GM12878 (cell line): ENCODE results near the gene SOBP. TPM values are rescaled to one million over a fixed set of nuclear protein-coding genes. Genes with fewer than 3 reads are reported as not detected.

Experiments used
- ATAC-seq: fragments of 200-7000 bp; cut with Tn5 transposase; 3 replicates; pipeline ENCODE4 v1.9.1; 2020; ENCODE audit warnings: mild to moderate bottlenecking, moderate library complexity
- BruUV-seq: library from RNA; stranded (reverse); fragments of 400-500 nt; replicated peaks from 2 replicates; lab custom pipeline; 2021; lab: Mats Ljungman, UMichigan
- CTCF ChIA-PET: fragments of 300-600 bp; sonication (Branson Sonifier 250); formaldehyde crosslinking; extraction: SDS; loops from one replicate; lab custom pipeline; 2021; ENCODE audit warnings: inconsistent platforms; lab: Yijun Ruan, JAX
- POLR2A ChIA-PET: fragments of 350-600 bp; formaldehyde crosslinking; extraction: SDS; loops from one replicate; lab custom pipeline; 2021; ENCODE audit warnings: inconsistent platforms; lab: Charles Lee
- RAD21 ChIA-PET: fragments of 300-600 bp; sonication (Branson Sonifier 250); formaldehyde crosslinking; loops from one replicate; lab custom pipeline; 2023; ENCODE audit warnings: antibody characterized with exemption; ENCODE audit not compliant: unreplicated experiment; lab: Charles Lee
- SMC1A ChIA-PET: fragments of 300-600 bp; sonication (Branson Sonifier 250); formaldehyde crosslinking; loops from one replicate; lab custom pipeline; 2023; ENCODE audit not compliant: unreplicated experiment, uncharacterized antibody; lab: Charles Lee
- DNase-seq: peaks from one replicate; pipeline ENCODE4 v3.0.0-alpha.2; 2011; ENCODE audit warnings: low read depth, low spot score
- FAIRE-seq: peaks from 3 replicates; lab custom pipeline; 2011; peaks lifted over from hg19 to GRCh38; lab: Jason Lieb, UNC
- H2AFZ ChIP-seq: 2 replicates; pipeline ENCODE4 v1.6.0; 2011; ENCODE audit warnings: low read depth, low read length, control low read depth; ENCODE audit not compliant: control insufficient read depth
- H3K27ac ChIP-seq: 2 replicates; pipeline ENCODE4 v1.5.1; 2011; ENCODE audit warnings: control low read depth; ENCODE audit not compliant: control insufficient read depth, insufficient read depth
- H3K27me3 ChIP-seq, 2 experiments: replicated peaks in 1 of 2; 2 replicates each; pipeline versions ENCODE4 v1.6.0 to v1.6.1; 2011; ENCODE audit warnings: low read length in 1 of 2; ENCODE audit not compliant: control insufficient read depth in 2 of 2, insufficient read depth in 2 of 2
- H3K36me3 ChIP-seq, 2 experiments: 2 replicates each; pipeline ENCODE4 v1.5.1; 2011; ENCODE audit warnings: low read length in 1 of 2; ENCODE audit not compliant: control insufficient read depth in 2 of 2, insufficient read depth in 2 of 2
- H3K4me1 ChIP-seq: 2 replicates; pipeline ENCODE4 v1.6.1; 2011; ENCODE audit warnings: mild to moderate bottlenecking, low read length, moderate library complexity, mixed read lengths; ENCODE audit not compliant: control insufficient read depth, insufficient read depth
- H3K4me2 ChIP-seq: 2 replicates; pipeline ENCODE4 v1.6.0; 2011; ENCODE audit warnings: control low read depth; ENCODE audit not compliant: control insufficient read depth, insufficient read depth
- H3K4me3 ChIP-seq: fragments of 200-600 bp; sonication (generic); 2 replicates; pipeline ENCODE4 v1.5.1; 2016
- H3K79me2 ChIP-seq: 2 replicates; pipeline ENCODE4 v1.6.0; 2011; ENCODE audit warnings: low read length; ENCODE audit not compliant: control insufficient read depth, insufficient read depth
- H3K9ac ChIP-seq: 2 replicates; pipeline ENCODE4 v1.8.0; 2011; ENCODE audit warnings: low read length, control low read depth, mixed read lengths; ENCODE audit not compliant: control insufficient read depth, insufficient read depth
- H3K9me3 ChIP-seq: replicated peaks from 3 replicates; pipeline ENCODE4 v1.5.1; 2011; ENCODE audit warnings: mild to moderate bottlenecking, low read length; ENCODE audit not compliant: control insufficient read depth, insufficient read depth
- H4K20me1 ChIP-seq: 2 replicates; pipeline ENCODE4 v1.6.0; 2011; ENCODE audit not compliant: control insufficient read depth, insufficient read depth
- FOS ChIP-seq: IDR thresholded peaks from 3 replicates; pipeline ENCODE4 v1.6.1; 2011; ENCODE audit warnings: borderline replicate concordance; ENCODE audit not compliant: insufficient read length; ENCODE audit errors: extremely low read depth
- KLF5 ChIP-seq: fragments of 450-650 bp; IDR thresholded peaks from 2 replicates; pipeline ENCODE4 v1.6.1; 2014; ENCODE audit warnings: mild to moderate bottlenecking; ENCODE audit not compliant: partially characterized antibody
- MYC ChIP-seq: IDR thresholded peaks from 2 replicates; pipeline ENCODE4 v1.6.1; 2011; ENCODE audit warnings: mild to moderate bottlenecking, low read length, moderate library complexity, inconsistent platforms; ENCODE audit not compliant: insufficient read depth, insufficient replicate concordance, insufficient read length, severe bottlenecking
- SP1 ChIP-seq: IDR thresholded peaks from one replicate; pipeline ENCODE4 v1.6.1; 2011; ENCODE audit warnings: low read depth, low read length
- TAF1 ChIP-seq: IDR thresholded peaks from 2 replicates; pipeline ENCODE4 v1.6.1; 2011; ENCODE audit warnings: mild to moderate bottlenecking, low read depth, low read length, borderline replicate concordance
- WGBS: methylation state at CpG from one replicate; pipeline ENCODE4 v1.1.6; 2016; ENCODE audit warnings: low lambda C conversion rate; ENCODE audit not compliant: insufficient replicate concordance, insufficient coverage; ENCODE audit errors: missing lambda C conversion rate; 5-methylcytosine and 5-hydroxymethylcytosine counted together
- in situ Hi-C: fragments of 300-500 bp; cut with MboI; formaldehyde crosslinking; loops from 9 replicates; pipeline ENCODE4 v1.14.3; 2018; ENCODE audit warnings: mixed read lengths
- intact Hi-C: fragments of 100-400 bp; cut with micrococcal nuclease; formaldehyde crosslinking; loops from one replicate; pipeline ENCODE4 v1.14.2; 2022; ENCODE audit not compliant: unreplicated experiment
- polyA plus RNA-seq, 11 experiments: library from polyadenylated mRNA; depleted of rRNA in 4 of 11; unstranded in 6 of 11; stranded (reverse) in 5 of 11; fragments of >200 nt; fragmentation: Nextera tagmentation in 4 of 11; fragmentation: Illumina TruSeq in 1 of 11; extraction: Ambion mirVana in 4 of 11; extraction: Trizol in 1 of 11; gene quantifications; 1 replicate in 1 of 11; 2 replicates in 10 of 11; pipeline versions ENCODE4 v1.2.1 to v1.2.3, GENCODE V29; 2011 to 2016; ENCODE audit warnings: inconsistent platforms in 2 of 11, missing spikeins in 2 of 11, low read depth in 1 of 11
- total RNA-seq, 4 experiments: library from RNA; depleted of rRNA in 3 of 4; stranded (reverse); fragments of >200 nt in 3 of 4; fragmentation: Illumina TruSeq in 1 of 4; extraction: Trizol in 1 of 4; gene quantifications; 2 replicates each; pipeline versions ENCODE4 v1.2.1 to v1.2.3, GENCODE V29; 2013 to 2021
- TF ChIP-seq, protein P1 (sequence below): IDR thresholded peaks from 2 replicates; pipeline ENCODE4 v1.6.1; 2012; ENCODE audit warnings: improper control_type of control experiment, low read depth, low read length; ENCODE audit not compliant: insufficient replicate concordance

SOBP gene
- total and polyA plus RNA-seq, 10 of the 15 experiments (the other 5 are each of a cell fraction or from before 2014, with no cell fraction given) = 0.49 to 1.9 (median 0.78) TPM

DNA sequence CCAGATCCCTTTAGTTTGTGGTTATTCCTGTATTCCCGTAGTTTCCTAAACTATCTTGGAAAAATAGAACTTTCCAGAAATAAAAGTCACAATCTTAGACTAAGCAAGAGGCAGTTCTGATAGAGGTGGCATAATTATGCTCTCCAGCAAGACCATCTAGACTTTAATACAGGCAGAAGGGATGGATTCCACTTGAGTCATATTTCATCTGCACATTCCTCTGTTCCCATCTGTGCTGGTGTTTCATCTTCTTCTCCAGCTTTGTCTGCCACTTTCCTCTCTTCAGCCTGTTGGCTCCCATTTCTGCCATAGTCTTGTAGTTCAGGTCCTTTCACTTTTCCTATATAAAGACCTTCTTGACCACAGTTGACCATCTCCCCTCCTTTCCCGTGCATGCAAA lies 102.9 kb downstream of the SOBP start:
- Histone ChIP-seq H3K36me3 (no peaks in the 10 kb centered on the region), H3K79me2 (no peaks in the 10 kb centered on the region), H3K4me3 (no peak overlapping the region), H3K27me3 (peaks cover 0 to 2% of the 10 kb centered on the region in 2 experiments; a peak in 2 of 4 replicates), H3K9ac (no peak overlapping the region), H4K20me1 (no peaks in the 10 kb centered on the region), H3K9me3 (no peaks in the 10 kb centered on the region), H2AFZ (no peak overlapping the region), H3K4me2 (no peak overlapping the region), H3K27ac (no peak overlapping the region), H3K4me1 (no peaks in the 10 kb centered on the region)
- ChIA-PET RAD21 (no interaction called here), POLR2A (no interaction called here), CTCF (interaction anchor here (1.0 kb wide), 1 partner anchor 40 kb away, joined by 3 read pairs; no protein-coding TSS in a partner anchor), SMC1A (no interaction called here)
- TF ChIP-seq FOS (no peak), TAF1 (no peak), MYC (no peak), KLF5 (no peak), SP1 (no peak)
- TF ChIP-seq, protein P1, sequence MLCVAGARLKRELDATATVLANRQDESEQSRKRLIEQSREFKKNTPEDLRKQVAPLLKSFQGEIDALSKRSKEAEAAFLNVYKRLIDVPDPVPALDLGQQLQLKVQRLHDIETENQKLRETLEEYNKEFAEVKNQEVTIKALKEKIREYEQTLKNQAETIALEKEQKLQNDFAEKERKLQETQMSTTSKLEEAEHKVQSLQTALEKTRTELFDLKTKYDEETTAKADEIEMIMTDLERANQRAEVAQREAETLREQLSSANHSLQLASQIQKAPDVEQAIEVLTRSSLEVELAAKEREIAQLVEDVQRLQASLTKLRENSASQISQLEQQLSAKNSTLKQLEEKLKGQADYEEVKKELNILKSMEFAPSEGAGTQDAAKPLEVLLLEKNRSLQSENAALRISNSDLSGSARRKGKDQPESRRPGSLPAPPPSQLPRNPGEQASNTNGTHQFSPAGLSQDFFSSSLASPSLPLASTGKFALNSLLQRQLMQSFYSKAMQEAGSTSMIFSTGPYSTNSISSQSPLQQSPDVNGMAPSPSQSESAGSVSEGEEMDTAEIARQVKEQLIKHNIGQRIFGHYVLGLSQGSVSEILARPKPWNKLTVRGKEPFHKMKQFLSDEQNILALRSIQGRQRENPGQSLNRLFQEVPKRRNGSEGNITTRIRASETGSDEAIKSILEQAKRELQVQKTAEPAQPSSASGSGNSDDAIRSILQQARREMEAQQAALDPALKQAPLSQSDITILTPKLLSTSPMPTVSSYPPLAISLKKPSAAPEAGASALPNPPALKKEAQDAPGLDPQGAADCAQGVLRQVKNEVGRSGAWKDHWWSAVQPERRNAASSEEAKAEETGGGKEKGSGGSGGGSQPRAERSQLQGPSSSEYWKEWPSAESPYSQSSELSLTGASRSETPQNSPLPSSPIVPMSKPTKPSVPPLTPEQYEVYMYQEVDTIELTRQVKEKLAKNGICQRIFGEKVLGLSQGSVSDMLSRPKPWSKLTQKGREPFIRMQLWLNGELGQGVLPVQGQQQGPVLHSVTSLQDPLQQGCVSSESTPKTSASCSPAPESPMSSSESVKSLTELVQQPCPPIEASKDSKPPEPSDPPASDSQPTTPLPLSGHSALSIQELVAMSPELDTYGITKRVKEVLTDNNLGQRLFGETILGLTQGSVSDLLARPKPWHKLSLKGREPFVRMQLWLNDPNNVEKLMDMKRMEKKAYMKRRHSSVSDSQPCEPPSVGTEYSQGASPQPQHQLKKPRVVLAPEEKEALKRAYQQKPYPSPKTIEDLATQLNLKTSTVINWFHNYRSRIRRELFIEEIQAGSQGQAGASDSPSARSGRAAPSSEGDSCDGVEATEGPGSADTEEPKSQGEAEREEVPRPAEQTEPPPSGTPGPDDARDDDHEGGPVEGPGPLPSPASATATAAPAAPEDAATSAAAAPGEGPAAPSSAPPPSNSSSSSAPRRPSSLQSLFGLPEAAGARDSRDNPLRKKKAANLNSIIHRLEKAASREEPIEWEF = no peak
- in situ Hi-C loops = no loop called here
- FAIRE-seq (no peak), DNase-seq (no peak), ATAC-seq (no peak)
- 32% methylated on average over 2 of the region's 2 CpGs for WGBS
- no TSS peak for BruUV-seq
- intact Hi-C loops = no loop called here
